Transverse colon (tissue), 4 donors: Measurements from ENCODE around the gene SMIM1. TPM values are rescaled to one million over a fixed set of nuclear protein-coding genes. Genes with fewer than 3 reads are reported as not detected.

Experiments
- DNase-seq: peaks from one replicate; pipeline ENCODE4 v3.0.0-alpha.2; 2019
- H3K27ac ChIP-seq, 4 donors: fragments of 200-600 bp; sonication (generic); 2 replicates each; pipeline ENCODE4 v1.5.1; 2016 to 2018; ENCODE audit warnings: inconsistent platforms in 4 of 4
- H3K27me3 ChIP-seq: fragments of 200-600 bp; sonication (generic); 2 replicates; pipeline ENCODE4 v1.5.1; 2017; ENCODE audit warnings: inconsistent platforms
- H3K36me3 ChIP-seq, 4 donors: fragments of 200-600 bp; sonication (generic); 2 replicates each; pipeline ENCODE4 v1.5.1; 2017 to 2019; ENCODE audit warnings: inconsistent platforms in 4 of 4
- H3K4me1 ChIP-seq, 4 donors: fragments of 200-600 bp; sonication (generic); 2 replicates each; pipeline ENCODE4 v1.5.1; 2017 to 2020; ENCODE audit warnings: inconsistent platforms in 4 of 4
- H3K4me3 ChIP-seq, 4 donors: fragments of 200-600 bp; sonication (generic); 1 replicate in 1 of 4; 2 replicates in 3 of 4; pipeline versions ENCODE4 v1.5.1 to v1.6.1; 2017 to 2019; ENCODE audit warnings: inconsistent platforms in 4 of 4
- H3K9me3 ChIP-seq, 2 donors: fragments of 200-600 bp; sonication (generic); 2 replicates each; pipeline ENCODE4 v1.5.1; 2017 to 2019; ENCODE audit warnings: inconsistent platforms in 2 of 2
- CTCF ChIP-seq, 5 experiments: fragments of 200-600 bp in 3 of 5; fragments of 450-650 bp in 2 of 5; sonication (generic) in 3 of 5; IDR thresholded peaks; 1 replicate in 2 of 5; 2 replicates in 3 of 5; pipeline ENCODE4 v1.5.1; 2016 to 2017; ENCODE audit warnings: antibody characterized with exemption in 5 of 5, inconsistent platforms in 3 of 5, mild to moderate bottlenecking in 2 of 5, moderate library complexity in 1 of 5
- EP300 ChIP-seq: sonication (generic); formaldehyde crosslinking; IDR thresholded peaks from one replicate; pipeline ENCODE4 v1.6.1; 2017; ENCODE audit warnings: antibody characterized with exemption, low read depth
- POLR2A ChIP-seq: fragments of 450-650 bp; IDR thresholded peaks from one replicate; pipeline ENCODE4 v1.6.1; 2016; ENCODE audit warnings: antibody characterized with exemption, mild to moderate bottlenecking, moderate library complexity
- POLR2AphosphoS5 ChIP-seq, 3 donors: sonication (generic); formaldehyde crosslinking; IDR thresholded peaks; one replicate each; pipeline ENCODE4 v1.6.1; 2016; ENCODE audit warnings: antibody characterized with exemption in 3 of 3
- WGBS, 2 donors: methylation state at CpG; one replicate each; pipeline ENCODE4 v1.1.5; 2018; ENCODE audit warnings: low coverage in 1 of 2; 5-methylcytosine and 5-hydroxymethylcytosine counted together
- in situ Hi-C, 4 donors: fragments of 200-750 bp; cut with MboI; loops; one replicate each; pipeline versions ENCODE4 v1.15.0 to v1.15.1; 2017; ENCODE audit warnings: low sequenced_read_pairs in 3 of 4, low pct_ligation_motif_present in 1 of 4, low pct_unique_long_range_greater_than_20kb in 1 of 4
- intact Hi-C: fragments of 100-400 bp; cut with DNase I; formaldehyde crosslinking; loops from one replicate; pipeline ENCODE4 v1.15.1; 2023; ENCODE audit warnings: low total_unique reads
- total RNA-seq, 4 donors: library from RNA; depleted of rRNA; stranded (reverse); fragments of >200 nt; gene quantifications; one replicate each; pipeline ENCODE4 v1.1.0, GENCODE V29; 2016

SMIM1 gene
- total RNA-seq, 4 donors from 2014 or later = not detected

DNA sequence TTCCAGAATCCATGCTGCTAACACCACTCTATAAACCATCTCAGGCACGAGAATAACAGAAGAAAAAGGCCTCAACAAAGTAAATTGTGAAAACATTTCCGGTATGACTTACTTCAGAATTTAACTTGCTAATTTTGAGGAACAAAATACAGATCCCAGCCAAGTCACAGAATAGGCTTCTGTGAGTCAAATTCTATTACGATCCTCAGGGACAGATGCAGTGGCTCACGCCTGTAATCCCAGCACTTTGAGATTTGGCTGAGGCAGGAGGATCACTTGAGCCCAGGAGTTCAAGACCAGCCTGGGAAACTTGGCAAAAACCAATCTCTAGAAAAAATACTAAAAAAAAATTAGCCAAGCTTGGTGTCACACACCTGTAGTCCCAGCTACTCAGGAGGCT lies 29.1 kb upstream of the SMIM1 start:
- Histone ChIP-seq H3K27ac (no peak overlapping the region), H3K36me3 (no peaks in the 10 kb centered on the region), H3K27me3 (no peaks in the 10 kb centered on the region), H3K4me1 (peaks cover 4 to 16% (median 8%) of the 10 kb centered on the region in 4 donors), H3K4me3 (no peak overlapping the region), H3K9me3 (no peaks in the 10 kb centered on the region)
- in situ Hi-C loops (no loop called here), intact Hi-C loops (no loop called here)
- 69% methylated on average over 2 to 4 of the region's 4 CpGs for WGBS, 2 donors
- TF ChIP-seq POLR2A = no peak
- no peak for TF ChIP-seq CTCF (IDR thresholded peaks at IDR 0.05)
- no peak for TF ChIP-seq POLR2AphosphoS5 (IDR thresholded peaks at IDR 0.05)
- TF ChIP-seq EP300 = no peak
- DNase-seq = no peak

- H3K4me1 ChIP-seq = peaks cover 4 to 16% (median 8%) of the 10 kb centered on the region in 4 donors
- no peak overlapping the region for H3K27ac ChIP-seq
- DNase-seq = no peak
- WGBS, 2 donors = 60 to 95% methylated on average over 1 to 12 of the region's 12 CpGs
- intact Hi-C loops (no loop called here), in situ Hi-C loops (no loop called here)
- no peak for TF ChIP-seq POLR2AphosphoS5 (IDR thresholded peaks at IDR 0.05)
- no peak for TF ChIP-seq EP300
- no peak for TF ChIP-seq CTCF (IDR thresholded peaks at IDR 0.05)
- H3K4me3 ChIP-seq = no peak overlapping the region
- no peaks in the 10 kb centered on the region for H3K27me3 ChIP-seq
- no peaks in the 10 kb centered on the region for H3K36me3 ChIP-seq
- H3K9me3 ChIP-seq = no peaks in the 10 kb centered on the region
These were observed 28.7 kb upstream of the SMIM1 start for GRCh38 chr1:3743826-3744225.

DNA sequence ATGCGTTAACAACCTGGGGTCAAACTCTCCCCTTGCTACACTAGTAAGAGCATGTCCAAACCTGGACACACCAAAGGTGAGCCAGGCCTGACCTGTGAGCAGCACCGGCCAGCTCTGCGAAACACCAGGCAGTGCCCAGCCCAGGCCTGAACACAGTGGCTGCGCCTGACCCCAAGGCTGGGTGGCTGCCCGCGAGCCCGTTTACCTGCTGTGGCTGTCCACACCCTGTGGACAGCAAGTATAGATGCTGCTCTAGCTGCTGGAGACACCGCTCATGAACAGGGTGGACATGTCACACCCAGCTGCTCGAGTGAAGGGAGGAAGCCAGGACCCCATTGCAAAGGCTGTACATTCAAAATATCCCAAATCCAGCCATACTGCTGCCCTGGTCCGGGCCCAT lies 27.9 kb upstream of the SMIM1 start:
- intact Hi-C loops (no loop called here), in situ Hi-C loops (no loop called here)
- TF ChIP-seq EP300 (no peak), CTCF (IDR thresholded peaks at IDR 0.05) (no peak), POLR2AphosphoS5 (IDR thresholded peaks at IDR 0.05) (no peak), POLR2A (no peak)
- no peaks in the 10 kb centered on the region for H3K27me3 ChIP-seq
- H3K4me3 ChIP-seq = no peak overlapping the region
- peaks cover 4 to 16% (median 8%) of the 10 kb centered on the region in 4 donors for H3K4me1 ChIP-seq
- H3K36me3 ChIP-seq = no peaks in the 10 kb centered on the region
- H3K9me3 ChIP-seq = no peaks in the 10 kb centered on the region
- no peak for DNase-seq
- 94% methylated on average over 9 of the region's 10 CpGs; no CpG with 5 or more reads in 1 of the 2 donors for WGBS, 2 donors
- H3K27ac ChIP-seq = no peak overlapping the region

DNA sequence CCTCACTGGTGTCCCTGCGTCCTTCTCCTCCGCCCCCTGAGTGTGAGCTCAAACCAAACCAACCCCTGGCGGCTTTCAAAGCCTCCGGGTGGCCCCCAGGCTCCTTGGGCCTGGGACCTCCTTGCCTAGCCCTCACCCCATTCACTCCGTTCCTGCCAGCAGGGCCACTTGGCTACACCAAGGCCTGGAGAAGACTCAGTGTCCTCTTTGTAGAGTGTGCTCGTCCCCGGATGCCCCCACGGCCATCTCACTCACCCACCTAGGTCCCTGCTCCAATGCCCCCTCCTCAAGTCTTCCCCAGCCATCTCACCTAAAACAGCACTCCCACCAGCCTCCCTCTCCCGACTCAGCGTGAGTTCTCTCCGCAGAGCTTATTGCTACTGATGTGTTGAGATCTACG lies 27.5 kb upstream of the SMIM1 start:
- intact Hi-C loops = no loop called here

More for the DNA sequence above, 27.5 kb upstream of the SMIM1 start:
- no peak for DNase-seq
- H3K27ac ChIP-seq = no peak overlapping the region
- H3K27me3 ChIP-seq = no peaks in the 10 kb centered on the region
- no peak overlapping the region for H3K4me3 ChIP-seq
- peaks cover 4 to 16% (median 8%) of the 10 kb centered on the region in 4 donors for H3K4me1 ChIP-seq
- WGBS, 2 donors = 93% methylated on average over 3 to 12 of the region's 12 CpGs
- in situ Hi-C loops = no loop called here
- H3K9me3 ChIP-seq = no peaks in the 10 kb centered on the region
- TF ChIP-seq CTCF (IDR thresholded peaks at IDR 0.05) (no peak), POLR2AphosphoS5 (IDR thresholded peaks at IDR 0.05) (no peak), EP300 (no peak), POLR2A (no peak)
- no peaks in the 10 kb centered on the region for H3K36me3 ChIP-seq
